Measurements from ENCODE around the gene IRX2.

The IRX2 gene

GRCh38 chr5:2751592-2752021 is at the start of gene IRX2:
Gene IRX2, minus strand, starts transcription at chr5:2751677. Its CDS starts 264 bp downstream, at chr5:2751413.
- DNase-seq (ENCODE audit: low read depth): peak; percentile 53
- H3K4me3 ChIP-seq (ENCODE audit: low read depth, low read length): peak within 1 kb of the TSS; percentile 11
- TF ChIP-seq CTCF (conservative IDR thresholded peaks at IDR 0.05; ENCODE audit: low read depth, low read length): no peak

GRCh38 chr5:2800035-2800434 is 48.6 kb upstream of the IRX2 start:
- no peak for TF ChIP-seq CTCF (conservative IDR thresholded peaks at IDR 0.05; ENCODE audit: low read depth, low read length)
- DNase-seq (ENCODE audit: low read depth): no peak
- no peak overlapping the region for H3K4me3 ChIP-seq (ENCODE audit: low read depth, low read length)

- DNase-seq (ENCODE audit: low read depth): no peak
- no peak overlapping the region for H3K4me3 ChIP-seq (ENCODE audit: low read depth, low read length)
- TF ChIP-seq CTCF (conservative IDR thresholded peaks at IDR 0.05; ENCODE audit: low read depth, low read length): no peak
These were observed 46.5 kb upstream of the IRX2 start for GRCh38 chr5:2797981-2798380.

GRCh38 chr5:2797160-2797559 is 45.7 kb upstream of the IRX2 start:
- TF ChIP-seq CTCF (conservative IDR thresholded peaks at IDR 0.05; ENCODE audit: low read depth, low read length): no peak
- DNase-seq (ENCODE audit: low read depth): no peak

GRCh38 chr5:2783223-2783622 is 31.7 kb upstream of the IRX2 start:
- DNase-seq (ENCODE audit: low read depth): no peak
- no peak overlapping the region for H3K4me3 ChIP-seq (ENCODE audit: low read depth, low read length)
- TF ChIP-seq CTCF (conservative IDR thresholded peaks at IDR 0.05; ENCODE audit: low read depth, low read length): no peak

More at GRCh38 chr5:2797160-2797559, 45.7 kb upstream of the IRX2 start:
- no peak overlapping the region for H3K4me3 ChIP-seq (ENCODE audit: low read depth, low read length)

- no peak for DNase-seq (ENCODE audit: low read depth)
- H3K4me3 ChIP-seq (ENCODE audit: low read depth, low read length): no peak overlapping the region
- TF ChIP-seq CTCF (conservative IDR thresholded peaks at IDR 0.05; ENCODE audit: low read depth, low read length): no peak
These were observed 31.2 kb upstream of the IRX2 start for GRCh38 chr5:2782658-2783057.

GRCh38 chr5:2780421-2781171 is 29.1 kb upstream of the IRX2 start:
- no peak for TF ChIP-seq CTCF (conservative IDR thresholded peaks at IDR 0.05; ENCODE audit: low read depth, low read length)
- DNase-seq (ENCODE audit: low read depth): no peak
- no peak overlapping the region for H3K4me3 ChIP-seq (ENCODE audit: low read depth, low read length)
